IMR-90 (cell line): ENCODE results near the gene GABBR2. TPM values are rescaled to one million over a fixed set of nuclear protein-coding genes. Genes with fewer than 3 reads are reported as not detected.

ENCODE experiments used
- ATAC-seq: fragments of 200-7000 bp; cut with Tn5 transposase; 2 replicates; pipeline ENCODE4 v1.9.1; 2020; ENCODE audit warnings: low read depth, mild to moderate bottlenecking, moderate library complexity
- BruUV-seq: library from RNA; stranded (reverse); fragments of 400-500 nt; replicated peaks from 2 replicates; lab custom pipeline; 2021; lab: Mats Ljungman, UMichigan
- CTCF ChIA-PET: fragments of 300-600 bp; formaldehyde crosslinking; extraction: SDS; loops from one replicate; lab custom pipeline; 2021; ENCODE audit warnings: antibody characterized with exemption; lab: Yijun Ruan, JAX
- POLR2A ChIA-PET: fragments of 300-600 bp; sonication (Branson Sonifier 250); formaldehyde crosslinking; loops from one replicate; lab custom pipeline; 2022; ENCODE audit warnings: antibody characterized with exemption; ENCODE audit not compliant: unreplicated experiment; lab: Charles Lee
- DNase-seq: peaks from one replicate; pipeline ENCODE4 v3.0.0; 2013
- H2AFZ ChIP-seq: replicated peaks from 2 replicates; pipeline ENCODE3; 2013; ENCODE audit warnings: low read length, mild to moderate bottlenecking; ENCODE audit not compliant: poor library complexity
- H2AK5ac ChIP-seq: 2 replicates; pipeline ENCODE4 v1.6.1; 2013; ENCODE audit warnings: low read depth, low read length, inconsistent platforms
- H2AK9ac ChIP-seq: replicated peaks from 2 replicates; pipeline ENCODE3; 2013; ENCODE audit warnings: mild to moderate bottlenecking, low read depth, low read length, moderate library complexity; ENCODE audit not compliant: poor library complexity
- H2BK120ac ChIP-seq: 2 replicates; pipeline ENCODE4 v1.6.1; 2013; ENCODE audit warnings: low read depth, low read length, inconsistent platforms
- H2BK15ac ChIP-seq: 3 replicates; pipeline ENCODE4 v1.6.1; 2013; ENCODE audit warnings: low read depth, low read length, inconsistent platforms
- H2BK20ac ChIP-seq: 2 replicates; pipeline ENCODE4 v1.6.1; 2013; ENCODE audit warnings: low read depth, mild to moderate bottlenecking, inconsistent platforms, low read length, moderate library complexity
- H2BK5ac ChIP-seq: 2 replicates; pipeline ENCODE4 v1.6.1; 2013; ENCODE audit warnings: mild to moderate bottlenecking, low read depth, low read length, inconsistent platforms; ENCODE audit not compliant: poor library complexity, severe bottlenecking
- H3K14ac ChIP-seq: replicated peaks from 2 replicates; pipeline ENCODE4 v1.6.1; 2013; ENCODE audit warnings: low read depth, low read length, inconsistent platforms
- H3K18ac ChIP-seq: 2 replicates; pipeline ENCODE4 v1.6.1; 2013; ENCODE audit warnings: low read depth, low read length, control low read depth
- H3K23ac ChIP-seq: 2 replicates; pipeline ENCODE4 v1.6.1; 2013; ENCODE audit warnings: low read depth, low read length, inconsistent platforms
- H3K27ac ChIP-seq: 2 replicates; pipeline ENCODE4 v1.5.1; 2013; ENCODE audit warnings: mild to moderate bottlenecking, control low read depth, low read length; ENCODE audit not compliant: insufficient read depth
- H3K27me3 ChIP-seq: 2 replicates; pipeline ENCODE4 v1.6.1; 2013; ENCODE audit warnings: low read length; ENCODE audit not compliant: control insufficient read depth, insufficient read depth
- H3K36me3 ChIP-seq: 2 replicates; pipeline ENCODE4 v1.6.1; 2013; ENCODE audit warnings: low read length, mixed read lengths; ENCODE audit not compliant: control insufficient read depth, insufficient read depth
- H3K4ac ChIP-seq: 2 replicates; pipeline ENCODE4 v1.6.1; 2013; ENCODE audit warnings: low read depth, low read length, inconsistent platforms
- H3K4me1 ChIP-seq: 2 replicates; pipeline ENCODE4 v1.6.1; 2013; ENCODE audit warnings: low read length, mixed read lengths; ENCODE audit not compliant: control insufficient read depth, insufficient read depth
- H3K4me2 ChIP-seq: 2 replicates; pipeline ENCODE4 v1.6.1; 2013; ENCODE audit warnings: low read depth, mild to moderate bottlenecking, control low read depth, low read length, moderate library complexity
- H3K4me3 ChIP-seq: 2 replicates; pipeline ENCODE4 v1.5.1; 2013; ENCODE audit warnings: low read depth, mild to moderate bottlenecking, control low read depth, low read length, moderate library complexity; ENCODE audit not compliant: insufficient read depth
- H3K56ac ChIP-seq: 2 replicates; pipeline ENCODE4 v1.6.1; 2013; ENCODE audit warnings: low read length, inconsistent platforms; ENCODE audit not compliant: insufficient read depth; ENCODE audit errors: extremely low read depth
- H3K79me1 ChIP-seq, 2 experiments: 2 replicates each; pipeline ENCODE4 v1.6.1; 2013; ENCODE audit warnings: low read length in 2 of 2, inconsistent platforms in 1 of 2, low read depth in 1 of 2
- H3K9ac ChIP-seq: 2 replicates; pipeline ENCODE4 v1.6.1; 2013; ENCODE audit warnings: low read depth, low read length, control low read depth
- H3K9me1 ChIP-seq: 2 replicates; pipeline ENCODE4 v1.6.1; 2013; ENCODE audit warnings: low read length, inconsistent platforms; ENCODE audit not compliant: insufficient read depth
- H3K9me3 ChIP-seq: 2 replicates; pipeline ENCODE4 v1.6.1; 2013; ENCODE audit warnings: low read length; ENCODE audit not compliant: control insufficient read depth, insufficient read depth
- H4K20me1 ChIP-seq: 2 replicates; pipeline ENCODE4 v1.6.1; 2013; ENCODE audit warnings: low read length, inconsistent platforms; ENCODE audit not compliant: insufficient read depth
- H4K5ac ChIP-seq: 2 replicates; pipeline ENCODE4 v1.6.1; 2013; ENCODE audit warnings: mild to moderate bottlenecking, low read depth, low read length, control low read depth
- H4K8ac ChIP-seq, 2 experiments: 2 replicates each; pipeline ENCODE4 v1.6.1; 2013; ENCODE audit warnings: low read depth in 2 of 2, low read length in 2 of 2, control low read depth in 1 of 2, inconsistent platforms in 1 of 2
- H4K91ac ChIP-seq: 2 replicates; pipeline ENCODE4 v1.6.1; 2013; ENCODE audit warnings: low read depth, low read length, inconsistent platforms; ENCODE audit not compliant: insufficient read depth
- CTCF ChIP-seq: conservative IDR thresholded peaks from 2 replicates; pipeline ENCODE4 v1.5.1; 2012; ENCODE audit warnings: mild to moderate bottlenecking, low read depth, low read length, improper control_type of control experiment
- NFE2L2 ChIP-seq: fragments of 150-350 bp; IDR thresholded peaks from 2 replicates; pipeline ENCODE4 v1.6.1; 2016; ENCODE audit warnings: low read depth, mild to moderate bottlenecking, low read length
- RAD21 ChIP-seq: IDR thresholded peaks from 2 replicates; pipeline ENCODE4 v1.6.1; 2012; ENCODE audit warnings: low read length, improper control_type of control experiment
- RCOR1 ChIP-seq: IDR thresholded peaks from 2 replicates; pipeline ENCODE4 v1.6.1; 2012; ENCODE audit warnings: mild to moderate bottlenecking, low read length, improper control_type of control experiment; ENCODE audit not compliant: insufficient replicate concordance
- SMC3 ChIP-seq: fragments of 150-350 bp; IDR thresholded peaks from 2 replicates; pipeline ENCODE4 v1.6.1; 2016; ENCODE audit warnings: low read depth, mild to moderate bottlenecking, antibody characterized with exemption, low read length, moderate library complexity
- USF2 ChIP-seq: fragments of 150-350 bp; IDR thresholded peaks from 2 replicates; pipeline ENCODE4 v1.6.1; 2017; ENCODE audit warnings: mild to moderate bottlenecking, antibody characterized with exemption, low read length, low read depth
- WGBS, 2 experiments: methylation state at CpG; one replicate each; pipeline versions ENCODE4 v1.1.5 to v1.1.7; 2013; ENCODE audit warnings: missing lambda C conversion rate in 2 of 2; ENCODE audit not compliant: insufficient read length in 1 of 2; ENCODE audit errors: extremely low coverage in 2 of 2; 5-methylcytosine and 5-hydroxymethylcytosine counted together
- dilution Hi-C: fragments of 300-500 bp; cut with HindIII; formaldehyde crosslinking; loops from one replicate; pipeline ENCODE4 v1.14.3; 2018; ENCODE audit warnings: low sequenced_read_pairs; ENCODE audit not compliant: unreplicated experiment
- in situ Hi-C: fragments of 300-500 bp; cut with MboI; formaldehyde crosslinking; loops from 3 replicates; pipeline ENCODE4 v1.14.3; 2019; ENCODE audit warnings: low sequenced_read_pairs, inconsistent platforms, mixed read lengths
- intact Hi-C: fragments of 100-400 bp; cut with micrococcal nuclease; formaldehyde crosslinking; loops from 2 replicates; pipeline ENCODE4 v1.10.0; 2022
- polyA plus RNA-seq, 3 experiments: library from polyadenylated mRNA; depleted of rRNA; stranded (reverse); fragments of >200 nt; gene quantifications; 2 replicates each; pipeline ENCODE4 v1.2.3, GENCODE V29; 2012; ENCODE audit warnings: low replicate concordance in 1 of 3
- total RNA-seq: library from RNA; depleted of rRNA; stranded (reverse); fragments of >200 nt; gene quantifications from 2 replicates; pipeline ENCODE4 v1.2.3, GENCODE V29; 2012

Gene GABBR2
- total and polyA plus RNA-seq, 2 of the 4 experiments (the other 2 are of a cell fraction): 14.2 to 20.3 TPM

- WGBS, 2 experiments: 93% methylated on average over 2 of the region's 9 CpGs; no CpG with 5 or more reads in 1 of the 2 experiments
- peak overlapping the region; percentile 96 for H2AK5ac ChIP-seq
- H3K14ac ChIP-seq: peak overlapping the region; percentile 61; the same call in 1 of the 2 replicates
- H2BK15ac ChIP-seq: peak overlapping the region; percentile 66; the same call in 1 of the 3 replicates
- H3K36me3 ChIP-seq: no peaks in the 10 kb centered on the region
- H3K27ac ChIP-seq: no peak overlapping the region; the same call in 1 of the 2 replicates
- H4K20me1 ChIP-seq: 0 out of 2 replicates have a peak, but pooled peaks cover 3% of the 10 kb centered on the region
- H2AK9ac ChIP-seq: peak overlapping the region; percentile 79
- CTCF ChIA-PET: interaction anchor here (0.7 to 2.8 kb wide), 8 partner anchors 43 to 459 kb away, joined by 3 to 20 read pairs (median 4); partner anchors contain the start of gene GABBR2
- peak overlapping the region; percentile 46; the same call in 1 of the 2 replicates for H3K18ac ChIP-seq
- H3K23ac ChIP-seq: no peak overlapping the region; the same call in 1 of the 2 replicates
- POLR2A ChIA-PET: no interaction called here
- no peaks in the 10 kb centered on the region for H3K9me3 ChIP-seq
- peak overlapping the region; percentile 85 for H2BK20ac ChIP-seq
- no peaks in the 10 kb centered on the region for H3K27me3 ChIP-seq
- no peak for DNase-seq
- no peak for TF ChIP-seq SMC3
- TF ChIP-seq RAD21: no peak
- no peak for TF ChIP-seq RCOR1
- TF ChIP-seq NFE2L2: no peak
- TF ChIP-seq USF2: no peak
- no peak for TF ChIP-seq CTCF
- dilution Hi-C loops: no loop called here
- H3K4me1 ChIP-seq: peaks cover 17% of the 10 kb centered on the region
- H3K79me1 ChIP-seq: peaks cover 0 to 50% of the 10 kb centered on the region in 2 experiments; a peak in 2 of 4 replicates
- ATAC-seq: no peak
- H3K56ac ChIP-seq: no peak overlapping the region
- H2BK120ac ChIP-seq: peak overlapping the region; percentile 69
- peak overlapping the region; percentile 48 for H2AFZ ChIP-seq
- H4K5ac ChIP-seq: peak overlapping the region; percentile 17; the same call in 1 of the 2 replicates
- H4K8ac ChIP-seq: peak overlapping the region; percentile 20 to 36; a peak in 2 of 4 replicates
- no peak overlapping the region for H3K4me3 ChIP-seq
- no peak overlapping the region for H3K9ac ChIP-seq
- no peak overlapping the region for H3K4me2 ChIP-seq
- in situ Hi-C loops: loop anchor here (5.0 kb wide), 2 partner anchors 391 to 456 kb away; partner anchors contain the start of gene GABBR2
- peak overlapping the region; percentile 59 for H3K4ac ChIP-seq
- H4K91ac ChIP-seq: peak overlapping the region; percentile 50
- no TSS peak for BruUV-seq
- H3K9me1 ChIP-seq: peaks cover 17% of the 10 kb centered on the region
- intact Hi-C loops: loop anchor here (5.0 to 10.0 kb wide), 3 partner anchors 96 to 476 kb away; no protein-coding TSS in a partner anchor
- peak overlapping the region; percentile 57 for H2BK5ac ChIP-seq
Measured at GRCh38 chr9:98316445-98317133, 392.1 kb downstream of the GABBR2 start.
